GM19397 (cell line): ENCODE data around the gene FUOM.

Experiments
- ATAC-seq: cut with Tn5 transposase; IDR thresholded peaks from one replicate; pipeline ENCODE4 v1.9.1; 2021; ENCODE audit warnings: mild to moderate bottlenecking, moderate library complexity; ENCODE audit not compliant: unreplicated experiment

FUOM gene, protein sequence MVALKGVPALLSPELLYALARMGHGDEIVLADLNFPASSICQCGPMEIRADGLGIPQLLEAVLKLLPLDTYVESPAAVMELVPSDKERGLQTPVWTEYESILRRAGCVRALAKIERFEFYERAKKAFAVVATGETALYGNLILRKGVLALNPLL

GRCh38 chr10:133357285-133358161 lies at the start of gene FUOM:
Gene FUOM, minus strand, starts transcription at chr10:133358019. Its CDS starts 12 bp downstream, at chr10:133358007.
- ATAC-seq: peak; percentile 56

DNA sequence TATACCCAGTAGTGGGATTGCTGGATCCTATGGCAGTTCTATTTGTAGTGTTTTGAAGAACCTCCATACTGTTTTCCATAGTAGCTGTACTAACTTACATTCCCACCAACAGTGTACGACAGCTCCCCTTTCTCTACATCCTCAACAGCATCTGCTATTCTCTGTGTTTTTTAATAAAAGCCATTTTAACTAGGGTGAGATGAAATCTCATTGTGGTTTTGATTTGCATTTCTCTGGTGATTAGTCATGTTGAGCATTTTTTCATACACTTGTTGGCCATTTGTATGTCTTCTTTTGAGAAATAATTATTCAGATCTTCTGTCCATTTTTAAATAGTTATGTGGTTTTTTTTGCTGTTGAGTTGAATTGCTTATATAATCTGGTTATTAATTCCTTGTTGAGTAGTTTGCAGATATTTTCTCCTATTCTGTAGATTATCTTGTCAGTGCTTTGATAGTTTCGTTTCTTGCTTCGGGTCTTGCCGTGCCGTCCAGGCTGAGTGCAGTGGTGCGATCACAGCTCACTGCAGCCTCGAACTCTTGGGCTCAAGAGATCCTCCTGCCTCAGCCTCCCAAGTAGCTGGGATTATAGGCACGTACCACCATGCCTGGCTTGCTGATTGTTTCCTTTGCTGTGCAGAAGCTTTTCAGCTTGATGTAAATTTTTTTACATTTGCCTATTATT lies 48.2 kb upstream of the FUOM start:
- no peak for ATAC-seq

DNA sequence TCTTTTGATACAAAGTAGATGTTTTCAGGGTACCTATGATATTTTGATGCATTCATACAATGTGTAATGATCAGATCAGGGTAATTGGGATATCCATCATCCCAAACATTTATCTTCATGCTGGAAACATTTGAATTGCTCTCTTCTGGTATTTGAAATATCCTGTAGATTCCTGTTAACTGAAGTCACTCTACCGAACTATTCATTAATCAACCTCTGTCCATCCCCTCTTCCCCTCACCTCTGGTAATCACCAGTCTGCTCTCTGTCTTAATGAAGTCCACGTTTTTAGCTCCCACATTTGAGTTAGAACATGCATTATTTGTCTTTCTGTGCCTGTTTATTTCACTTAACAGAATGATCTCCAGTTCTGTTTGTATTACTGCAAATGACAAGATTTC lies 47.5 kb upstream of the FUOM start:
- ATAC-seq: no peak

- no peak for ATAC-seq
Measured at GRCh38 chr10:133403784-133404183, 46.0 kb upstream of the FUOM start.

DNA sequence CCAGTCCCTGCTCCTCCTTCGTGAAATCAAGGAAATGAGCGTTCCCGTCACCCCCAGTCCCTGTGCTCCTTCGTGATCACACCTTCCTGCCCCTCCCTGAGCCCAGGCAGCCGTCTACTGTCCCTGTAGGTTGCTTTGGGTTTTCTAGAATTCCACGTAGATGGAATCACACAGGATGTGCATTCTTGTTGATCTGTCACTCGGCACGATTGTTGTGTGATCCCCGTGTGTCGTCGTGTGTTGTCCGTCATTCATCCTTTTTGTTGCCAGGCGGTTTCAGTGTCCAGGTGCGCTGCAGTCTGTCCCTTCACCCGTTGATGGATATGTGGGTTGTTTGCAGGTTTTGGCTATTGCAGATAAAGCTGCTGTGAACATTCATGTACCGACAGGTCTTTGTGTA lies 45.5 kb upstream of the FUOM start:
- no peak for ATAC-seq

DNA sequence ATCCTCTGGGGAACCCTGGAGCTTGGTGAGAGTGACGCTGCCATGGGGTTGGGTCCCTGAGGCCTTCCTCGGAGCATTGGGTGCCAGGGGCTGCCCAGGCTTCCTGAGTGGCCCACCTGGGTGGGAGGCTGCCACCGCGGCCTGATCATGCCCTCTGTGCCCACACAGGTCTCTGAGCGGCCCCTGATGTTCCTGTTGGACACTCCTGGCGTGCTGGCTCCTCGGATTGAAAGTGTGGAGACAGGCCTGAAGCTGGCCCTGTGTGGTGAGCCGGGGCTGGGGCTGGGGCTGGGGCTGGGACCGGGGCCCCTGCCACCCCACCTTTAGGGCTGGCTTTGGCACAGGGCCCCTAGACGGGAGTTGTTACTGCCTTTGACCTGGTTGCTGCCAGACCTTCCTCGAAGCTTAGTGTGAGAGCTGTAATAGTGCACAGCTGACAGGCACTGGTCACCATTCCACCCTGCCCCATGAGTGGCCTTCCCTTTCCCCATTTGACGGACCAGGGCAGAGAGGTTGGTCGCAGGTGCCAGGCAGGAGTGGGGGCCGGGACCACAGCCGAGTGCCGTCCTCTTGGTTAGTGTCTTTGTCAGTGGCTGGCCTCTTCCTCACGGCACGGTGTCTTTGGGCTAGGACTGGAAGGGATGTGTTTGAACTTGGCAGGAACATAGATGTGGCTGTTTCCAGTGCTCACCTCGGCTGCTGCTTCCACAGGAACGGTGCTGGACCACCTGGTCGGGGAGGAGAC lies 44.3 kb upstream of the FUOM start:
- no peak for ATAC-seq

DNA sequence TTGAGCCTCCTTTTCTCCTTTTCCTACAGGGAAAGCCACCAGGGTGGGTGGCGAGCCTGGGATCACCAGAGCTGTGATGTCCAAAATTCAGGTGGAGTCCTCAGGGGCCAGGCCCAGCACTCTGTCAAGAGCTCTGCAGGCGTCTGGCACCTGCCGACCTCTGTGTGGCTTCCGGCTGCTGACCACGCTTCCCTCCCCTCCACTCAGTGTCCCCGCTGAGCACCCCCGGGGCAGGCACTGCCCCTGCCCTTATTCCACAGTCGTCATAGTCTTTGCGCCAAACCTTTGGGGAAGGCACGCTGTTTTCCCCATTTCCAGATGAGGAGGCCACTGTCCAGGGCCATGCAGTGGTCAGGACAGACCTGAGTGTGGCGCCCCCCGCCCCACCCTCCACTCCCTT lies 43.7 kb upstream of the FUOM start:
- no peak for ATAC-seq

DNA sequence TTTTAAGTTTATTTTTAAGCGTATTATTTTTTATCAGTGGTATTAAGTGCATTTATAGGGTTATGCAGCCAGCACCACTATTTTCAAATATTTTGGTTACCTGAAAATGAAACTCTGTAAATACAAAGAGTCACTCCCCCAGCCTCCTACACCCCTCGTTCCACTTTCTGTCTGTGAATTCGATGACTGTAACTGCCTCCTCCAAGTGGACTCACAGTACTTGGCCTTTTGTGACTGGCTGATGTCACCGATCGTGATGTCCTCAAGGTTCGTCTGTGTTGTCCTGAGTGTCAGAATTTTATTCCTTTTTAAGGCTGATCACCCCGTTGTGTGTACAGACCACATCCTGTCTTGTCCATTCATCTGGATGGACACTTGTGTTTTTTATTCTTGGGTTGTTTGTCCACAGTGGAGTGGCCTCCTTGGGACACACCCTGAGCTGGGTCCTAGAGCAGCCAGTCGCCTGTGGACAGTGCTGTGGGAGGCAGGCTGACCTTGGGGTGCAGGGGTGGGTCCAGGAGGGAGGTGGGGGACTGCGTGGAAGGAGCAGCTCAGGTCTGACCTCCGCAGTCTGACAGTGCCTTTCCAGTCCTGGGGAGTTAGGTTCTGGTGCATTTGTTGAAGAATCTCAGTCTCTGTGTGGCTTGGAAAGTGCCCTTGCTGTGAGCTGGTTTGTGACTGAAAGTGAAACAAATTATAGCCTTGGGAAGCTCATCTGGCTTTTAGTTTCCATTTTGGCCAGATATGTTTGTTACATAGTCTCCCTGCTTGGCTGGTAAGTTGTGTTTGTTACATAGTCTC lies 43.0 kb upstream of the FUOM start:
- no peak for ATAC-seq

GRCh38 chr10:133399123-133399601 lies 41.3 kb upstream of the FUOM start:
- ATAC-seq: no peak

- ATAC-seq: no peak
Measured at GRCh38 chr10:133397938-133398337, 40.1 kb upstream of the FUOM start.

DNA sequence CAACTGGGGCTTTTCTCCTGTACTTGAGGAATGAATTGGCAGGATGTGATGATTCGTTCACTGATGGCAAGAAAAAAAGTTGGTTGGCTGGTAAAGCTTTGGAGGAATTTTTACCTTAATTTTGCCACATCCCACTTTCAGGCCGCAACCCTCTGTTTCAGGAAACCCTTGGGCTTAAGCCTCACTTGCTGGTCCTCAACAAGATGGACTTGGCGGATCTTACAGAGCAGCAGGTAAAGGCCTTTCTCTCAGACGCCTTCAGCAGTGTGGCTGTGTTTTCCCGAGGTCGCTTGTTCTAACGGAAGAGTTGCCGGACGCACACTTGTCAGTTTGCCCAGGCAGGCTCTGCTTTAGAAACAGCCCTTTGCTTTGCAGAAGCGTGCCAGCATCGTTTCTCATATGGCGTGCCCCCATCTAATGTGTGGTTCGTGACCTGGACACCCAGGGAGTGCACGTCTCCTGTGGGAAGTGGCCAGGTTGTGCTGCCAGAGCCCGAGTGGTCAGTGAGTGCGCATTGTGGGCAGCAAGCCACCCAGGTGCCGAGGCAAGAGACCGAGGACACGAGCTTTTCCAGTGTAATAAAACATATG lies 38.3 kb upstream of the FUOM start:
- no peak for ATAC-seq

- no peak for ATAC-seq
Measured at GRCh38 chr10:133394801-133395221, 37.0 kb upstream of the FUOM start.

DNA sequence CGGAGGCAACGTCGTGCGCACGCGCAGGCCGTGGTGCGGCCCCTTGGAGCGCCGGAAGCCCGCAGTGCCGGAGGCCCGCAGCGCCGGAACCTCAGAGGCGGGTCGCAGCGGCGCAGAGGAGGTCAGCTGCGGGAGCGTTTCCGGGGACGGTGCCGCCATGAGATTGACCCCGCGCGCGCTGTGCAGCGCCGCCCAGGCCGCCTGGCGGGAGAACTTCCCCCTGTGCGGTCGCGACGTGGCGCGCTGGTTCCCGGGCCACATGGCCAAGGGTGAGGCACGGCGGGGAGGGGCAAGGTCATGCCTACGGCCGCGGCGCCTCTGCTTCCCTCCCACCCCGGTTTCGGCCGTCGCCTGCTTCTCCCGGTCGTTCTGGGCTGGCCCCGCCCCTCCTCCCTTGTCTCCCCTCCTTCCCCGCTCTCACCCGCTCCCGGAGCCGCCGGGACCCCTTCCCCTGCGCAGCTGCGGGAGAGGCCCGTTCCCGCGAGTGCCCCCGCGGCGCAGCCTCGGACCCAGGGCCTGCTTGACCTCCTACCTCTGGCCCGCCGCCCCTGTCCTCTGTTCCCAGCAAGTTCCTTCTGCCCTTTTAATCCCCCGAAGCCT lies 36.3 kb upstream of the FUOM start, which contains the start of gene MTG1:
Gene MTG1, plus strand, starts transcription at position 94 of the 600 bp plus-strand sequence. Its CDS starts 64 bp downstream, at position 158.
- peak; percentile 68 for ATAC-seq

GRCh38 chr10:133393401-133394063 lies 35.7 kb upstream of the FUOM start:
- no peak for ATAC-seq

DNA sequence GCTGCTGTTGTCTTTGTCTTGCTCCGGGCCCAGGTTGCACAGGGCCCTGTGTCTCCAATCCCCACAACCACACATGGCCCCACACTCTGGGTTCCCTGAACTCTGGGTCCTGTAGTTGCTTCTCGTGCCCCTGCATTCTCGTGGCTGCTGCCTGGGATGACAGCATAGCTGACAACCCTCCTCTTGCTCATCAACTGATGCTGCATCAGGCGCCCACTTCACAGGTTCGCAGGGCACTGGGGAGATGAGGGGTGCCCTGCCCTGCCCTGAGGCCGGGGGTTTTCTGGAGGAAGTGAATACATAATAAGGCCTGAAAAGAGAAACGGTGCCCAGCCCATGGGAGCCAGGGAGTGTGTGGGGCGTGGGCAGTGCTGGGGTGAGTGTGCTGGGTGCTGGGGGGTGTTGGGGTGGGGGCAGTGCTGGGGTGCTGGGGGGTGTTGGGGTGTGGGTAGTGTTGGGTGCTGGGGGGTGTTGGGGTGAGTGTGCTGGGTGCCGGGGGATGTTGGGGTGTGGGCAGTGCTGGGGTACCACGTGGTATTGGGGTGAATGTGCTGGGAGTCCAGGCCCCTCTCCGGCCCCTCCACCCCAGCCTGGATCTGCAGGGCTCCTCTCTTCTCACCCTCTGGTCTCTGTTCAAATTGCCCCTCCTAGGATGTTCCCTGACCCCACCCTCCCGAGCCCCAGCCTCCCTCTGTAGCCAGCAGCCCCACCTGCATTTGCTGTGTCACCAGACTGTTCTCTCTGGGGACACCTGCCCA lies 34.1 kb upstream of the FUOM start:
- ATAC-seq: no peak

GRCh38 chr10:133391249-133391635 lies 33.4 kb upstream of the FUOM start:
- no peak for ATAC-seq

DNA sequence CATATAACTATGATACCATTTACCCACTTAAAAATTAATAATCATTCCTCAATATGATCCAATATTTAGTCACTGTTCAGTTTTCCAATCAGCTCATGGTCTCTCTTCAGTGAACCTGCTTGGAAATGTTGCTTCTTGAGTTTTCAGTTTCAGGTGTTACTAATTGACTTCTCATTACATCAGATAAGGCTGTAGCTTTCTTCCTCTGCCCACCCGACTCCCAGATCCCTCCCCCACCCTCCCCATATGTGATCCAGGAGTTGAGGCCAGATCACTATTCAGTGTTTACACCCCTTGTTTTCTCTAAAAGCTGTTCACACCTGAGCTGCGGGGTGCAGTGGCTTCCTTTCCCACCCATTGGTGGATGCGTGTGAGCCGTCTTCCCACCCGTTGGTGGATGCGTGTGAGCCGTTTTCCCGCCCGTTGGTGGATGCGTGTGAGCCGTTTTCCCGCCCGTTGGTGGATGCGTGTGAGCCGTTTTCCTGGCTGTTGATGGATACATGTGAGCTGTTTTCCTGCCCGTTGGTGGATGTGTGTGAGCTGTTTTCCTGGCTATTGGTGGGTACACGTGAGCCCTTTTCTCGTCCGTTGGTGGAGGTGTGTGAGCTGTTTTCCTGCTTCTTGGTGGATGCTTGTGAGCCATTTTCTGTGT lies 32.9 kb upstream of the FUOM start:
- ATAC-seq: no peak
